NCI-H446 treated with DMSO at 0.1 percent for 48 hours (cell line): Measurements from ENCODE around the gene VWA7.
"Not testable (repeated sequence)": the region's sequence is repeated elsewhere in the genome, so short reads cannot be mapped to it uniquely, and the experiment has no call there.

Experiments
- DNase-seq: peaks from one replicate; lab custom pipeline; 2025; lab: John Stamatoyannopoulos, UW

VWA7 gene

DNA sequence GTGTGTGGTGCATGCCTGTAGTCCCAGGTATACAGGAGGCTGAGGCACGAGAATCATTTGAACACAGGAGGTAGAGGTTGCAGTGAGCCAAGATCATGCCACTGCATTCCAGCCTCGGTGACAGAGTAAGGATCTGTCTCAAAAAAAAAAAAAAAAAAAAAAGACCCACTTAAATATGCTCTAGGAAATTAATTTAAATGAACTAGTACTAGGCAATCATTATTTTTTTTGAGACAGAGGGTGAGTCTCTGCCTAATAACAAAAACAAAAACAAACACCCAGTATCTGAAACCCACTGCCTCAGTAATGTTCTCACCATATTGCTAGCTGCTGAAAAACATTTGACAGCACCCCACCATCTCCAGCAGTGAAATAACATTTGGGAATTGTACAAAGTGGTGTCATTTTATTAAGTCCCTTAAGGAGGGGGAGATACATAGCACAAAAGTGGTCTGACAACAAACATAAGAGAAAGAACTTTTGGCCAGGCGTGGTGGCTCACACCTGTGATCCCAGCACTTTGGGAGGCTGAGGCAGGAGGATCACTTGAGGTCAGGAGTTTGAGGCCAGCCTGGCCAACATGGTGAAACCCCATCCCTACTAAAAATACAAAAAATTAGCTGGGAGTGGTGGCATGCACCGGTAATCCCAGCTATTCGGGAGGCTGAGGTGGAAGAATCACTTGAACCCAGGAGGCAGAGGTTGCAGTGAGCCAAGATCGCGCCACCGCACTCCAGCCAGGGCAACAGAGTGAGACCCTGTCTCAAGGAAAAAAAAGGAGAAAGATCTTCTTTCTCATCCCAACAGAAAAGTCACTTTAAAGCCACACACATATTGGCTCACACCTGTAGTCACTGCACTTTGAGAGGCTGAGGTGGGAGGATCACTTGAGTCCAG is 24.2 kb upstream of the VWA7 start:
- DNase-seq = not testable (repeated sequence)

DNA sequence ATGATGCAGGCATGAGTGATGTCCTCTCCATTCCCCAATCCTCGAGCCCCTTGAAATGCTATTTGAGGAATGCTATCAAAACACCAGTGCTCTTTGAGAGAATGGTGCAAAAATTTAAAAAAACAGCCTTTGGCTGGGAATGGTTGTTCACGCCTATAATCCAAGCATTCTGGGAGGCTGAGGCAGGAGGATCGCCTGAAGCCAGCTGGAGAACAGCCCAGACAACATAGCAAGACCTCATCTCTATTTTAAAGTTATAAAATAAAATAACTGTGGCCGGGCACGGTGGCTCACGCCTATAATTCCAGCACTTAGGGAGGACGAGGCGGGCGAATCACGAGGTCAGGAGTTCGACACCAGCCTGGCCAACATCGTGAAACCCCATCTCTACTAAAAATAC is 22.7 kb upstream of the VWA7 start:
- no peak for DNase-seq

DNA sequence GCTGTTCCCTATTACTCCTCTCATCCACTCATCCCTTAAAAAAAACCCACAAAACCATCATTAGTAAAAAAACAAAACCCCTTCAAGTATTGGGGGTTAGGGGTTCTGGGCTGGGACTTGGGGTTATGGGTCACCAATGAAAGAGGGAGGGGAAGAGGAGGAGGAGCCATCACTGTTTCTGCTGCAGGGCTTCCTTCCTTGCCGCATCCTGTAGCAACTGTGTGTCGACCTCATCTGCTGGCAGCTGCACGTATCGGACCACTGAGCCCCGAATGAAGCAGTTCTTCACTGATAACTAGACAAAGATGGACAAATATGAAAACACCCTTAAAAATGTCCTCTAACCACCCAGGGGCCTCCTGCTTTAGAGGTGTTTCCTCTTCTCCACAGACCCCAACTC is 20.5 kb upstream of the VWA7 start:
- no peak for DNase-seq

DNA sequence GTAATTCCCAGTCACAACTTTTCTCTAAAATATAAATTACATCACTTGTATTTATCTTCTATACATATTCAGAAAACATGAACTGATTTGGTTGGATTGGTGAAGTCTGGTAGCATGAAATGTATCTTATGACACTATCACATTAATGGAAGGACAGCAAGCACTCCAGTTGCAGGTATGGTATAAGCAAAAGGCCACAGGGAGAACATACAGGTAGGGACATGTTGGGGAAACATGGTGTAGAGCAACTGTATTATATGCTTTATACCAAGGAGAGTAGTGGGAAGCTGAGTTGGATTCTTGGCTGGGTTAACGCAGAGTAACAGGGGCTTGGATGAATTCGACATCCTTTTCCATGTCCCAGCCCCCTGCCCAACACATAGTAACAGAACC is 19.9 kb upstream of the VWA7 start:
- DNase-seq = no peak

DNA sequence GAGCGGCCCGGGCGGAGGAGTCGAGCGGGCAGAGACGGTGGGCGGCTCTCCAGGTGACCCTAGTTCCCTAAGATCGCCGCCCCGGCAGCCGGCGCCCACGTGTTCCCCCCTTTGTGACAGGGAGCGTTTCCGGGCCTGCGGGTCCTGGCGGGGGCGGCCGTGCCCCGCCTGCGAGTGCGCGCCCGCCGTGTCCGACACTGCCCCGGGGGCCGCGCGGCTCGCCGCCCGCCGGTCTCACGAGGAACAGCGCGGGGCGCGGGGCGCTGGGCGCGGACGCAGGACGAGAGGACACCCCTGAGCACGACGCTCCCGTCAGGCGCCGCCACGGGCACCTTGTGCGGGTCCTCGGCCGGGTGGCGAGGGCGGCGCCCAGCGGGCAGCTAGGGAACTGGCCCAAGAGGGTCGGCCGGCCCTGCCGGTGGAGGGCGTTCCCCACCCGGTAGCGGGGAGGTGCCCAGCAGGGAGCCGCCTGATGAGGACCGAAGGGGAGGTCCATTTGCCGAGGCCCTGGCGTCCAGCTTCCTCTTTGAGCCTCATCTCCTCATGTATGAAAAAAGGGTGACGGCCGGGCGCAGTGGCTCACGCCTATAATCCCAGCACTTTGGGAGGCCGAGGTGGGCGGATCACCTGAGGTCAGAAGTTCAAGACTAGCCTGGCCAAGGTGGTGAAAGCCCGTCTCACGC is 18.6 kb upstream of the VWA7 start, which contains the start of gene VARS1:
Gene VARS1, minus strand, starts transcription at position 137 of the 683 bp plus-strand sequence. CDS start 535 bp downstream, outside the sequence.
- DNase-seq = peak; percentile 73

DNA sequence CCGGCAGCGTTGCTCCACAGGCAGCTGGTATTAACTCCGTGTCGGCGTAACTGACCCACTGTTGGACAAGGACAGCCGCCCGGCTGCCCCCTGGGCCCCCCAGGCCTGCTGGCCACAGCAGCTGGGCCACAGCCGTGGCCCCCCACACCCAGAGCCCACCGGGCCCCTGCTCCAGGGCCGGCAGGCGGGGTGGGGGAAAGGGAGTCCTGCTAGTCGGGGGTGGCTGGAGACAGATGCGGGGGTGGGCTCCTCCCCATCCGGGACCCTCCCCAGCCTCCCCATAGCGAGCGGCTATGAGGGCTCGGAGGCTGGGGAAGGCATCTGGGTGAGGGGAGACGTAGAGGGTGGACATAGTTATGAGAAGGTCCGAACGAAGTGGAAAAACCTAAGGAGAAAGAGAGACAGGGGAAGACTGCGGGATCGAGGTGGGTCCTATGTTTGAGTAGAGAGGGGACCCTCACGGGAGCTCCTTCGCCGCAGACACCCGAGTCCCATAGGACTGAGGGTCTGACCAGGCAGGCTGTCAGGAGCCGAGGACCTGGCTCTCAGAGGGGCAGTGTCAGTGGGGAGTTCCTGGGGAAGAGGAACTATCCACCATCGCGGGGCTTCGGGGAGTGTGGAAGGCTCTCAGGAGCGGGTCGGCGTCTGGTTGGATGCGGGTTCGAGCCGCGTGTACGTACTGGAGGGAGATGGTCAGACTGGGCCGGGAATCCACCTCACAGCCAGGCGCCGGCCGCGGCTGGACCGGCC is 17.9 kb upstream of the VWA7 start:
- DNase-seq = no peak

DNA sequence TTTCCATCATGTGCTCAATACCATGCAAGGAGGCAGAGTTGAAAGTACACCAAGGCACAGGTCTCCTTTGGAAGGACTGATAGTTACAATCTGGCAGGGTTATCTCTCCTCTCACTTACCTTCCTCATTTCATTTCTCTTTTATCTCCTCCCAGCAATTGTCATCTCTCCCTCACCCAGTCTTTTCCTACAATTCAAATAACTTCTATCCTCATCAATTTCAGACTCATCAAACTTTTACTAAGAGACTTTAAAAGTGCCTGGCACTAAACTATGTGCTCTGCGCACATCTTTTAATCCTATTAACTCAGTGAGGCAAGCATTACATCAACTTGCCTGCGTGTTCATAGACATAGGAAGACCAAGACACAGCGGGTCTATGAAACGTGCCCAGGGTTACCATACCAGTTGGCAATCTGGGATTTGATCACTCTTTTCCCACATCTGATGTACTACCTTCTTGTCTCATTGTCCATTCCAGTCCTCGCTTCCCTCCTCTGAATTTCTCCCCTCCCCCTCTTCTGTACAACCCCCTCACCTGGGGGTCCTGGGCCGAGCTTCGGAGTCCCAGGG is 17.3 kb upstream of the VWA7 start:
- DNase-seq = no peak

DNA sequence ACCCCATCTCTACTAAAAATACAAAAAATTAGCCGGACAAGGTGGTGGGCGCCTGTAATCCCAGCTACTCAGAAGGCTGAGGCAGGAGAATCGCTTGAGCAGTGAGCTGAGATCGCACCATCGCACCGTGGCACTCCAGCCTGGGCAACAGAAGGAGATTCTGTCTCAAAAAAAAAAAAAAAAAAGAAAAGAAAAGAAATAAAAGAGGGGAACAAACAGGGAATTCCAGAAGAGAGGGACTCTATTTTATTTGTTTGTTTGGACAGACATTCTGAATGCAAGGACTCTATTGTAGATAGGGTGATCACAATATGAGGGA is 16.8 kb upstream of the VWA7 start:
- DNase-seq = not testable (repeated sequence)

DNA sequence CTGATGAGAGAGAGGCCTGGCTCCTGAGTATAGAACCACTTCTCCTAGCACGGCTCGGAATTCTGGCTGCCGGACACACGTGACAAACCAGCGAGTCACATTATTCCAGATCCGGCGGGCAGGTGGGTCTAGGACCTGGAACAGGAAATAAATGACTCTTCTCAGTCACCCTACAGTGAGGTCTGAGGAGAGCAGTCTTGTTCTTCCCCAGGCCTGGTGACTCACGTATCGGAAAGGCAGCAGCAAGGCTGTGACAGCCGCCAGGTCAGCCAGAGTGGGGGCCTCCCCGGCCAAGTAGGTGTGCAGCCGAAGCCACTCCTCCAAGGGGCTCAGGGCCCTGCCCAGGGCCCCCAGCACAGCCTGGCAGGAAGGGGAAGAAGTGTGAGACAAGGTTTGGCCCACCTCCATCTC is 15.6 kb upstream of the VWA7 start:
- DNase-seq = no peak

DNA sequence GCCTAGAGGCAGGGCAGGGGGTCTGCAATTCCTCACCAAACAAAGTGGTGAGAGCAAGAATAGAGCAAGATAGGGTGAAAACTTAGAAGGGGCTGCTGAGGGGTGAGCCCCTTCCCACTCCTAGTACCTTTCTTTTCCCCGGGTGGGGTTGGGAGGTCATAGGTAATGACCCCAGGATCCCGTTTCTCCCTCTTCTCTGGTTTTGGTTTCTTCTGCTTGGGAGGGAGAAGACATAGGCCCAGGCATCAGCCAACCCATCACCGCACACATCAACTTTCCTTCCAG is 14.9 kb upstream of the VWA7 start:
- DNase-seq = no peak

DNA sequence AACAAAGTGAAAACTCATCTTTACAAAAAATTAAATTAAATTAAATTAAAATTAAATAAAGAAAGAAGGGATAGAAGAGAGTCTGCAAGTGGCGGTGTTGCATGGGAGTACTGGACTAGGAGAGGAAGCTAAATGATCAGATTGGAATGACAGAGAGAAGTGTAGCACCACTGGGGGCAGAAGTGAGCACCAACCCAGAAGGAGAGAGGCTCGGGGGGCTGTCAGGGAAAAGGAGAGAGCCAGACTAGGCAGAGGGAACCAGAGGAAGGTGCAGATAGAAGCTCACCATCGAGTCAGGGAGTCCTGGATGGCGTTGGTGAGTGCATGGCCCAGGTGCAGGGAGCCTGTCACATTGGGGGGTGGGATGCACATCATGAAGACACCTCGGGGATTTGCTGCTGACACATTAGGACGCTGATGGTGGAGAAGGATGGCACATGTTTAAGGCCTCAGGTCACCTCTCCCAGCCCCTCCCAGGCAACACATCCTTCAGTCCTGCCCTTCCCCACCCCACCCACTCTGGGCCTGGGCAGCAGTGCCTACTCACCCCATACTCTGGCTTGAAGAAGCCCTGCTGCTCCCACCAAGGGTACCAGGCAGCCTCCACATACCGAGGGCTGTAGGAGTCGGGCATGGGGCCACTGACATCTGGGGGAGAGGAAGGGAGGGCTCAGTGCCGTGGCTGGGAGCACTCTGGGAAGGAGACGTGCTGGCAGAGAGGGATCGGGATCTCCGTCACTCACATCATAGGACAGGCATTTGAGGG is 14.4 kb upstream of the VWA7 start:
- peak; percentile 20 for DNase-seq

DNA sequence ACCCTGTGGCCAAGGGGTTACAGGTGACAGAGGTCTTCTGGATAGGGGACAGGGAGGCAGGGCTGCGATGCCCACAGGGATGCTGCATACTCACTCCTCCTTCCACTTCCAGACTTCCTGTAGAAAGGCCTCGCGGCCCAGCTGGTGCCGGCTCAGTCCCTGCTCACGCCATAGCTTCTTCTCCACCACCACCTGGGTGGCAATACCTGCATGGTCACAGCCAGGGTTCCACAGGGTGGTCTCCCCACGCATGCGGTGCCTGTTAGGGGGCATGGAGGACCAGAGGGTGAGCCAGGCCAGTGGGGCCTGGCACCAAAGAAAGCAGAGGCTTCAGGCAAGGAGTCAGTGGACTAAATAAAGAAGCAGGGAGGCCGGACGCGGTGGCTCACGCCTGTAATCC is 8.3 kb upstream of the VWA7 start:
- DNase-seq = no peak

DNA sequence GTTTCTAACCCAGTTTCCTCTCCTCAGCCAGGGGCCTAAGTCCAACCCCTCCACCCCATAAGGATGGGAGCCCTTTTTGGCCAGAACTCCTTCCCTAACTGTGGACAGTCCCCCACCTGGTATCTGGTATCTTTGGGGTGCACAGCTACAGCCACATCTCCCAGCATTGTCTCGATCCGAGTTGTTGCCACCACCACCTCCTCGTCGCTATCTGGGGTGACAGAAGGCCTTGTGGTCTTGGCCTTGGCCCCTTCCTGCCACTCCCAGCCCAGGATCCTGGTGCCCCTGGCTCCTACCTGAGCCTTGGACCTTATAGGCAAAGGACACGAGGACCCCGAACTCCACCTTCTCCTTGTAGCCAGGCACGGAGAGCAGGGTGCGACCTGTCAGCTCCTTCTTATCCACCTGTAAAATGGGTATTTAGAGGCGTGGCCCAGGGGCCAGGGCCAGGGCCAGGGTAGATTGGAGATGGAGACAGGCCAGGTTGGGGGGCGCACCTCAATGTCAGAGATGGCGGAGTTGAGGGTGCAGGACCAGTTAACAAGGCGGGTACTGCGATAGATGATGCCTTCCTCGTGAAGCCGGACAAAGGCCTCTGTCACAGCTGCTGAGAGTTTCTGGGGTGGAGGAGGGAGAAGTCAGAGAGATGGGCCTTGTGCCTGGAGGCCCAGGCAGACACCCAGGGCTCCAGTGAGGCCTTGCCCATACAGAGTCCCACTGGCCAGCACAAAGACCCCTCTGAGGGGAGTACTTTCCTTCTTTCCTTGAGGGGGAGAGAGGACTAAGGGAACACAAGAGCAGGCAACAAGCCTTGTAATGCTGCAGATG is 7.2 kb upstream of the VWA7 start:
- DNase-seq = no peak

DNA sequence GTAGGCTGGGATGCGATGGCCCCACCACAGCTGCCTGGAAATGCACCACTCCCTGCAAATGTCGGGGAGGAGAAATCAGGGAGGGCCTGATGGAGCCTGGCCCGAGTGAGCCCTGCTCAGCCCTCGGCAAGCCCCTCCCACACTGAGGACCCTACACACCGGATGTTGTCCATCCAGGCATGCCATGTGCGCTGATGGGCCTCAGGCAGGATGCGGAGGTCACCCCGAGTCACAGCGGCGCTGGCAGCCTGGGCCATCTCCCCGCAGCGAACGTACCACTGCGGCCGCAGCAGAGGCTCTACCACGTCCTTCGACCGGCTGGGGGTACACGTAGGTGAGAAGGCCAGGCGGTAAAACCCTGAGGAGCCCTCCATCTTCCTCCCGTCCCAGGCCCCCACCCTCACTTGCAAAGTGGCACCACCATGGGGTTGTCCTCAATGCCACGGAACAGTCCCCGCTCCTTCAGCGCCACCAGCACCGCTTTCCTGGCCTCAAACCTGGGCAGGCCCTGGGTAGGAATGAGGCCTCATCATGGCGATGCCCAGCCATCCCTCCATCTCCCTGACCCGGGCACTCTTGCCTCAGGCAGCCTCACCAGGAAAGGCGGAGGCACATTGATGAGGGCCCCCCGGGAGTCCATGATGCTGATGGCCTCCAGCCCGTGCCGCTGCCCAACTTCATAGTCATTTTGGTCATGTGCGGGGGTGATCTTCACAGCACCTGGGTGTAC is 5.2 kb upstream of the VWA7 start:
- no peak for DNase-seq

DNA sequence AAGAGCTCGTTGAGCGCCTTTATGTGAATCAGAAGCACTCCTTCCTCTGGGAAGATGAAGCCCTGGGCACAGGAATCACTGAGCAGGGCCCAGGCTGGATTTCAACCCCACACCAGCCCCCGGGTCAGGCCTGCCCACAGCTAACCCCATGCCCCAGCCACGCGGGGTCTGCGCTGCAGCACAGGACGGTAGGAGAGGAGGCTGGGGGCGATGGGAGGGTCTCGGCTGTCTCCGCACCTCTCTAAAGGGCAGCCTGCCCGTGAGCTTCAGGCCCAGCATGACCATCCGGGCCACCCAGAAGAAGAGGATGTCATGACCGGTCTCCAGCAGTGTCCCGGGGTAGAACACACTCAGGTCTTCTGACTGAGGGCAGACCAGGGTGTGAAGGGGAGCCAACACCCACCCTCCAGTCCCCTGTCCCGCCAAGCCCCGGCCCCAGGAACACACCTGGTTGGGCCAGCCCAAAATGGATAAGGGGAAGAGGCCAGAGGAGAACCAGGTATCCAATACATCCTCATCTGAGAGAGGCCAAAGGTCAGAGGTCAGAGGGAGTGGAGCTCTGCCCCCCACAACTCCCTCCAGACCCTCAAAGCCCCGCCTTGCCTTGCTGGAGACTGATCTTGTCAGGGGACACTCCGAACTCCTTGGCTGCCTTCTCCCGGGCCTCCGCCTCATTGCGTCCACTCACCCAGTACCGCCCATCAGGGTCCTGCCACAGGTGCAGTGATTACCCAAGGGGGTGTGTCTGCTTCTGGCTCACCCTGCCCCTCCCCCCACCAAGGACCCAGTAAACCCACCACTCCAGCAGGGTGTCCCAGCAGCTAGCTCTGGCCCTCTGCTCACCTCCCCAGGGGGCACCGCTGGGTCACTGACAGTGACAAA is 4.4 kb upstream of the VWA7 start:
- no peak for DNase-seq

DNA sequence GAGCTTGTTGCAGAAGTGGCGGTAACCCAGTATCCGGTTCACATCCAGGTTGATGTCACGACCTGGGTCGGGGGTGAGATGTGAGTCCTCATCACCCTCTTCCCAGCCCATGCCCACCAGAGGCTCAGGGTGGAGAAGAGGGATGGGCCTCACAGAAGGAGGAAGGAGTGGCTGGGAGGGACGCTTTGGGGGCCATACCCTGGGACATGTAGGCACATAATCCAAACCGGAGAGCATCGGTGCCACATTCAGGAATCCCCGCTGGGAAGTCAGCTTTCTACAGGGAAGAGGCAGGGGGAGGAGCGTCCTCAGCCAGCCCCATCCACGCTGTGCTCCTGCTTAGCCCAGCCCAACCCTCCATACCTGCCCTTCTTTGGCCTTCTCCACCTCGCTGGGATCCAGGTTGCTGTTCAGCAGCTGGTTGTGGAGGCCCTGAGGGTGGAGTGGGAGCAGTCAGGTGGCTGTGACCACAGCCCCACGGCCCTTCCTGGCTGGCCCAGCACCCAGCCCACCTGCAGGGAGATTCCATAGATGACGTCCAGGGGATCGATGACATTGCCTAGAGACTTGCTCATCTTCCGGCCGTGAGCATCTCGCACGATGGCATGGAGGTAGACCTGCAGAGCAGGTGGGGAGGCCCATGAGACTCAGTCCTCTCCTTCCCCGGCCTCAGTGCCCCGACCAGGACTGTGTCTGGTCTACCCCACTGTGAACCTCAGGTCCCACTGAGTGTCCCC is 3.5 kb upstream of the VWA7 start:
- DNase-seq = no peak

DNA sequence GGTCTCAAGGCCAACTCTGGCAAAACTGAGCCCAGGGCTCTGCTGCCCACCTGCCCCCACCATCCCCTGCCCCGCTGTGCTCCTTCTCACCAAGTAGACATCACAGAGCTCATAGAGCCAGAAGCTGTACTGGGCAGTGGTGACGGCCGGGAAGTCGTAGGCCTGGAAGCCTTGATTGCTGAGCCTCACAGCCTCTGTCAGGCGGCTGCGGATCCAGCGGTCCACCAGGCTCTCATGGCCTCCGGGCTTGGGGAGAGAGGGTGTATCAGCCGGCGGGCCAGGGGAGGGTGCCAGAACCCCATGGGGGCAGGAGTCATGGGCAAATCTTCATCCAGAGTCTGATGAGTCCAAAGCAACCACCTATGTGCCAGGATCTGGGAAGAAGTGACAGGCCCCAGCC is 2.8 kb upstream of the VWA7 start:
- DNase-seq = no peak

DNA sequence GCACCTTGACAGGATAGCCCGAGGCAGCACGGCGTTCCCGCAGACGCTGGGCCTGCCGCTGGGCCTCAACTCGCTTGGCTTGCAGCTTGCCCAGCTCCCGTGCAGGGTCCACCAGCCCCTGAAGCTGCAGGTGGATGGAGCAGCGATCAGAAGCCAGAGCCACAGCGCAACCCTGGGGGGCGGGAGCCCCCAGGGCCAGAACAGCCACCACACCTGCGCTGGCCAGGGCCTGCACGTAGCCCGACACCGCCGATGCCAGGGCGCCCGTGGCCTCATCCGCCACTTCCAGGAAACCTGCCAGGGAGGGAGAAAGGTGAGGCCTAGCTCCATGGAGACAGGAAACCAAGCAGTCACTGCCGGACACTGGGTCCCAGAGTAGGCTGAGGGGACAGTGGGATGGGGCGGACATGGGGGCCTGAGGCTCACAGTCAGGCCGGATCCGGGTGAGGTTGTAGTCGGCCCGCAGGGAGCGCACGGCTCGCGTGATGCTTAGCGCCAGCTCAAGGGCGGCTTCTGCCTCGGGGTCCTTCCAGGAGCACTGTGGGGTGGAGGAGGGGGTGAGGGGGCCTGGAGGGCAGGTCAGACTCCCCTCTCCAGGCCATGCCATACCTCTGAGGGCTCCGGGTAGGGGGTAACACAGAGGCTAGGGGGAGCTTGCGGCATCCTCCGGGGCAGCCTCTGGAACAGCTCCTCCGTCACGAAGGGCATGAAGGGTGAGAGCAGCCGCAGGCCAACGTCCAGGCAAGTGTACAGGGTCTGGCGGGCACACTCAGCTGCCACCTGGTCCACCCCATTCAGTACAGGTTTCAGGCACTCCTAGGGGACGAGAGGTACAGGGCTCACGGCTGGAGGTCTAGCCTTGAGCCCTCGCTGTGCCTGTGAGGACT is 2.1 kb upstream of the VWA7 start:
- no peak for DNase-seq
